HepG2 (cell line): ENCODE results near the gene PEX19. TPM values are rescaled to one million over a fixed set of nuclear protein-coding genes. Genes with fewer than 3 reads are reported as not detected.

ENCODE experiments used
- CBX5 ChIP-seq: sonication (generic); formaldehyde crosslinking; IDR thresholded peaks from 2 replicates; pipeline ENCODE4 v1.4.0; 2020; ENCODE audit warnings: missing genetic modification reagents, borderline replicate concordance
- CCAR2 ChIP-seq: fragments of 200-400 bp; formaldehyde crosslinking; optimal IDR thresholded peaks from 2 replicates; pipeline ENCODE3; 2018; ENCODE audit warnings: low read depth, mild to moderate bottlenecking, low read length, moderate library complexity
- CCDC6 ChIP-seq: sonication (generic); formaldehyde crosslinking; IDR thresholded peaks from 2 replicates; pipeline ENCODE4 v1.8.1; 2022; ENCODE audit warnings: mild to moderate bottlenecking, missing genetic modification reagents, moderate library complexity
- CENPBD1 ChIP-seq: sonication (generic); formaldehyde crosslinking; IDR thresholded peaks from 2 replicates; pipeline ENCODE4 v1.8.0; 2022; ENCODE audit warnings: missing genetic modification reagents, low read depth, mild to moderate bottlenecking, borderline replicate concordance
- ETV5 ChIP-seq: IDR thresholded peaks from 2 replicates; pipeline ENCODE4 v1.6.1; 2018; ENCODE audit warnings: missing biosample characterization, missing genetic modification reagents, inconsistent platforms, borderline replicate concordance
- GATAD1 ChIP-seq: IDR thresholded peaks from 2 replicates; pipeline ENCODE4 v1.6.1; 2016; ENCODE audit warnings: missing genetic modification reagents, missing compliant biosample characterization
- HCFC1 ChIP-seq: fragments of 150-350 bp; IDR thresholded peaks from 2 replicates; pipeline ENCODE4 v1.6.1; 2014; ENCODE audit warnings: low read depth, low read length
- HNRNPH1 ChIP-seq: fragments of 200-400 bp; formaldehyde crosslinking; optimal IDR thresholded peaks from 2 replicates; pipeline ENCODE3; 2017; ENCODE audit warnings: mild to moderate bottlenecking, low read depth, low read length
- JUND ChIP-seq: sonication (generic); formaldehyde crosslinking; IDR thresholded peaks from 2 replicates; pipeline ENCODE4 v1.8.0; 2022; ENCODE audit warnings: mild to moderate bottlenecking, missing genetic modification reagents
- KLF15 ChIP-seq: sonication (generic); formaldehyde crosslinking; IDR thresholded peaks from 2 replicates; pipeline ENCODE4 v1.8.1; 2023; ENCODE audit warnings: borderline replicate concordance, mild to moderate bottlenecking, inconsistent platforms, missing genetic modification reagents, mixed read lengths
- NFE2 ChIP-seq: sonication (generic); formaldehyde crosslinking; IDR thresholded peaks from 2 replicates; pipeline ENCODE4 v1.4.0; 2020; ENCODE audit warnings: missing genetic modification reagents
- PRPF4 ChIP-seq: fragments of 200-400 bp; formaldehyde crosslinking; IDR thresholded peaks from 2 replicates; pipeline ENCODE4 v1.6.1; 2016; ENCODE audit warnings: low read length, low read depth; ENCODE audit not compliant: poor library complexity, severe bottlenecking
- REL ChIP-seq: sonication (generic); formaldehyde crosslinking; conservative IDR thresholded peaks from 2 replicates; pipeline ENCODE4 v1.8.0; 2022; ENCODE audit warnings: mild to moderate bottlenecking, missing genetic modification reagents, moderate library complexity
- SOX6 ChIP-seq, 2 experiments: fragments of 450-650 bp in 1 of 2; sonication (generic) in 1 of 2; formaldehyde crosslinking in 1 of 2; IDR thresholded peaks; 2 replicates each; pipeline versions ENCODE4 v1.4.0 to v1.6.1; 2017 to 2020; ENCODE audit warnings: antibody characterized with exemption in 1 of 2, mild to moderate bottlenecking in 1 of 2, missing genetic modification reagents in 1 of 2
- STAT5B ChIP-seq: sonication (generic); formaldehyde crosslinking; IDR thresholded peaks from 2 replicates; pipeline ENCODE4 v1.4.0; 2020; ENCODE audit warnings: missing genetic modification reagents
- TEAD3 ChIP-seq: optimal IDR thresholded peaks from 2 replicates; pipeline ENCODE3; 2016; ENCODE audit warnings: borderline replicate concordance
- ZFP36L1 ChIP-seq: sonication (generic); formaldehyde crosslinking; IDR thresholded peaks from 2 replicates; pipeline ENCODE4 v1.8.0; 2022; ENCODE audit warnings: mild to moderate bottlenecking, missing genetic modification reagents, moderate library complexity
- ZNF446 ChIP-seq: sonication (generic); formaldehyde crosslinking; IDR thresholded peaks from 2 replicates; pipeline ENCODE4 v1.5.0; 2020; ENCODE audit warnings: mild to moderate bottlenecking, missing genetic modification reagents
- ZNF503 ChIP-seq: sonication (generic); formaldehyde crosslinking; IDR thresholded peaks from 2 replicates; pipeline ENCODE4 v1.4.0; 2020; ENCODE audit warnings: missing genetic modification reagents
- ZNF512B ChIP-seq: sonication (generic); formaldehyde crosslinking; IDR thresholded peaks from 2 replicates; pipeline ENCODE4 v1.5.1; 2020; ENCODE audit warnings: missing genetic modification reagents, mild to moderate bottlenecking, borderline replicate concordance
- ZNF710 ChIP-seq: sonication (generic); formaldehyde crosslinking; IDR thresholded peaks from 2 replicates; pipeline ENCODE4 v1.5.0; 2020; ENCODE audit warnings: mild to moderate bottlenecking, missing genetic modification reagents, borderline replicate concordance
- ZNF746 ChIP-seq: sonication (generic); formaldehyde crosslinking; IDR thresholded peaks from 2 replicates; pipeline ENCODE4 v1.8.0; 2022; ENCODE audit warnings: mild to moderate bottlenecking, missing genetic modification reagents
- polyA plus RNA-seq, 8 experiments: library from polyadenylated mRNA; depleted of rRNA in 3 of 8; stranded (reverse) in 7 of 8; unstranded in 1 of 8; fragments of >200 nt; fragmentation: Illumina TruSeq in 4 of 8; extraction: Trizol in 4 of 8; gene quantifications; 2 replicates each; pipeline versions ENCODE4 v1.2.1 to v1.2.3, GENCODE V29; 2011 to 2016; ENCODE audit warnings: low read depth in 4 of 8, missing spikeins in 1 of 8, mixed read lengths in 1 of 8; ENCODE audit not compliant: insufficient read depth in 1 of 8
- total RNA-seq, 5 experiments: library from RNA; depleted of rRNA; stranded (reverse); fragments of >200 nt; fragmentation: Illumina TruSeq; extraction: Trizol; gene quantifications; 2 replicates each; pipeline ENCODE4 v1.2.3, GENCODE V29; 2016; ENCODE audit warnings: low read depth in 1 of 5

PEX19 gene
- total and polyA plus RNA-seq, 2 of the 13 experiments (the other 11 are each of a cell fraction or from before 2014, with no cell fraction given), result 47.0 to 51.8 TPM

- TF ChIP-seq CENPBD1 (CRISPR knock-in tag) (no peak), ETV5 (CRISPR knock-in tag) (peak; percentile 59; the same call in 1 of the 2 replicates), STAT5B (0 out of 2 replicates have a peak, but pooled peaks have one; percentile 19), ZNF512B (CRISPR knock-in tag) (no peak), ZNF446 (CRISPR knock-in tag) (peak; percentile 97), JUND (no peak; the same call in 1 of the 2 replicates), CCDC6 (CRISPR knock-in tag) (peak; percentile 79; the same call in 1 of the 2 replicates), HCFC1 (peak; percentile 54; the same call in 1 of the 2 replicates), HNRNPH1 (no peak), CBX5 (CRISPR knock-in tag) (peak; percentile 61; the same call in 1 of the 2 replicates), TEAD3 (CRISPR knock-in tag) (peak; percentile 57), CCAR2 (no peak), ZFP36L1 (CRISPR knock-in tag) (no peak), ZNF746 (CRISPR knock-in tag) (no peak), NFE2 (no peak), SOX6 (IDR thresholded peaks at IDR 0.05) (no peak), SOX6 (CRISPR knock-in tag; IDR thresholded peaks at IDR 0.05) (peak; percentile 50), ZNF710 (CRISPR knock-in tag) (no peak), ZNF503 (no peak), REL (CRISPR knock-in tag) (peak; percentile 66; the same call in 1 of the 2 replicates), GATAD1 (peak; percentile 95), PRPF4 (no peak), KLF15 (CRISPR knock-in tag) (peak; percentile 89; the same call in 1 of the 2 replicates)
Observed at GRCh38 chr1:160261893-160262794, 22.8 kb downstream of the PEX19 start, which contains the start of gene DCAF8 (continued).
